C4-2B (cell line): Measurements from ENCODE around the gene FOXL1.

ENCODE experiments used
- CTCF ChIP-seq: fragments of 450-650 bp; conservative IDR thresholded peaks from 2 replicates; pipeline ENCODE4 v1.5.1; 2017; ENCODE audit warnings: mild to moderate bottlenecking
- ZFX ChIP-seq: fragments of 450-650 bp; IDR thresholded peaks from 2 replicates; pipeline ENCODE4 v1.6.1; 2017

- TF ChIP-seq CTCF: no peak
- TF ChIP-seq ZFX: no peak
Observed at GRCh38 chr16:86580063-86580790, 1.9 kb downstream of the FOXL1 start.
